Natural killer cell (primary cell): ENCODE data around the gene RCN1. TPM values are rescaled to one million over a fixed set of nuclear protein-coding genes. Genes with fewer than 3 reads are reported as not detected.
"Not testable (repeated sequence)": the region's sequence is repeated elsewhere in the genome, so short reads cannot be mapped to it uniquely, and the experiment has no call there.

ENCODE experiments used
- ATAC-seq, 3 donors: fragments of 150-1000 bp in 2 of 3; fragments of 200-7000 bp in 1 of 3; cut with Tn5 transposase; 1 replicate in 1 of 3; 2 replicates in 2 of 3; pipeline ENCODE4 v1.10.0; 2021; ENCODE audit warnings: mild to moderate bottlenecking in 2 of 3, moderate library complexity in 2 of 3
- DNase-seq, 2 donors: peaks; one replicate each; pipeline versions ENCODE4 v3.0.0 to v3.0.0-alpha.2; 2013 to 2021; ENCODE audit warnings: mixed read lengths in 1 of 2
- H3K27ac ChIP-seq: one replicate; pipeline ENCODE4 v1.5.1; 2013; ENCODE audit warnings: mild to moderate bottlenecking, low read length
- H3K27me3 ChIP-seq: one replicate; pipeline ENCODE4 v1.6.1; 2013; ENCODE audit warnings: low read length; ENCODE audit not compliant: control insufficient read depth, insufficient read depth
- H3K36me3 ChIP-seq: one replicate; pipeline ENCODE4 v1.6.1; 2013; ENCODE audit warnings: low read length; ENCODE audit not compliant: control insufficient read depth, insufficient read depth
- H3K4me1 ChIP-seq: one replicate; pipeline ENCODE4 v1.6.1; 2013; ENCODE audit warnings: low read length; ENCODE audit not compliant: control insufficient read depth, insufficient read depth
- H3K4me3 ChIP-seq: one replicate; pipeline ENCODE4 v1.5.1; 2013; ENCODE audit warnings: low read length
- H3K9me3 ChIP-seq: one replicate; pipeline ENCODE4 v1.6.1; 2013; ENCODE audit warnings: low read length; ENCODE audit not compliant: control insufficient read depth, insufficient read depth
- H3K27ac Mint-ChIP-seq, 2 donors: one replicate each; pipeline ENCODE4 v1.8.0; 2022; ENCODE audit warnings: mild to moderate bottlenecking in 2 of 2, mixed read lengths in 2 of 2, moderate library complexity in 1 of 2
- H3K27me3 Mint-ChIP-seq, 2 donors: one replicate each; pipeline ENCODE4 v1.8.0; 2022; ENCODE audit warnings: low read depth in 2 of 2, mixed read lengths in 2 of 2
- H3K36me3 Mint-ChIP-seq: one replicate; pipeline ENCODE4 v1.8.0; 2022; ENCODE audit warnings: mixed read lengths
- H3K4me1 Mint-ChIP-seq, 2 donors: one replicate each; pipeline ENCODE4 v1.8.0; 2022; ENCODE audit warnings: mixed read lengths in 2 of 2
- H3K4me3 Mint-ChIP-seq: one replicate; pipeline ENCODE4 v1.8.0; 2022; ENCODE audit warnings: mild to moderate bottlenecking, moderate library complexity, mixed read lengths
- H3K9me3 Mint-ChIP-seq, 2 donors: one replicate each; pipeline ENCODE4 v1.8.0; 2022; ENCODE audit warnings: mixed read lengths in 2 of 2
- WGBS: methylation state at CpG from one replicate; pipeline ENCODE4 v1.1.7; 2013; ENCODE audit warnings: missing lambda C conversion rate; ENCODE audit not compliant: insufficient coverage; 5-methylcytosine and 5-hydroxymethylcytosine counted together
- intact Hi-C: fragments of 100-400 bp; cut with micrococcal nuclease; formaldehyde crosslinking; loops from one replicate; pipeline ENCODE4 v1.14.2; 2022
- total RNA-seq, 4 donors: library from RNA; stranded (reverse); fragments of 120-200 nt in 1 of 4; gene quantifications; one replicate each; pipeline versions ENCODE4 v1.2.3 to v1.2.4, GENCODE V29; 2013 to 2022
- TF ChIP-seq, protein P1 (sequence below): fragments of 200-600 bp; IDR thresholded peaks from one replicate; pipeline ENCODE4 v1.8.0; 2022; ENCODE audit warnings: antibody characterized with exemption

The RCN1 gene
- total RNA-seq, 3 donors from 2014 or later (not counting 1 experiment from before 2014, with no cell fraction given) = 19.1 to 21.2 (median 20.3) TPM

DNA sequence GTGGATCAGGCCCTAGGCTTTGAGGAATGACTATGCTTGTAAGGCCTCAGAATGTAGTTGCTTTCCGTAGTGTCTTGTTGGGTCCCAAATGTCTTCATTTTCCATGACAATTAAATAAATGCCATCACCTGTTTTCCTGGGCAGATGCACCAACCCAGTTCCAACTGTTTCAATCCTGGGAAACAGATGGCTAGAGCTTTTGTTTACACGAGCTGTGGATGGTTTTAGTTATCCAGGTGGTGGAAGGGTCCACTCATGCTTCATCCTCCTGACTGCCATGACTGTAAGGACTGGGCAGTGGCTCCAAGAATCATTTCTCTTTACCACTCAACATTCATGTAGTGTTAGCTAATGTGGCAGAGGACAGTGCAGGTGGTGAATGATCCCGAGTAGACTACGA lies 8.6 kb downstream of the RCN1 start:
- DNase-seq (no peak), ATAC-seq (no peak)
- H3K4me1 ChIP-seq = peaks cover 18% of the 10 kb centered on the region
- no peak overlapping the region for H3K4me3 ChIP-seq
- Mint-ChIP-seq H3K4me1 (peaks cover 27 to 28% of the 10 kb centered on the region in 2 donors), H3K4me3 (no peak overlapping the region), H3K9me3 (no peaks in the 10 kb centered on the region), H3K36me3 (peaks cover 7% of the 10 kb centered on the region), H3K27me3 (no peaks in the 10 kb centered on the region), H3K27ac (no peak overlapping the region)
- H3K9me3 ChIP-seq = no peaks in the 10 kb centered on the region
- peaks cover 41% of the 10 kb centered on the region for H3K36me3 ChIP-seq
- TF ChIP-seq, protein P1, sequence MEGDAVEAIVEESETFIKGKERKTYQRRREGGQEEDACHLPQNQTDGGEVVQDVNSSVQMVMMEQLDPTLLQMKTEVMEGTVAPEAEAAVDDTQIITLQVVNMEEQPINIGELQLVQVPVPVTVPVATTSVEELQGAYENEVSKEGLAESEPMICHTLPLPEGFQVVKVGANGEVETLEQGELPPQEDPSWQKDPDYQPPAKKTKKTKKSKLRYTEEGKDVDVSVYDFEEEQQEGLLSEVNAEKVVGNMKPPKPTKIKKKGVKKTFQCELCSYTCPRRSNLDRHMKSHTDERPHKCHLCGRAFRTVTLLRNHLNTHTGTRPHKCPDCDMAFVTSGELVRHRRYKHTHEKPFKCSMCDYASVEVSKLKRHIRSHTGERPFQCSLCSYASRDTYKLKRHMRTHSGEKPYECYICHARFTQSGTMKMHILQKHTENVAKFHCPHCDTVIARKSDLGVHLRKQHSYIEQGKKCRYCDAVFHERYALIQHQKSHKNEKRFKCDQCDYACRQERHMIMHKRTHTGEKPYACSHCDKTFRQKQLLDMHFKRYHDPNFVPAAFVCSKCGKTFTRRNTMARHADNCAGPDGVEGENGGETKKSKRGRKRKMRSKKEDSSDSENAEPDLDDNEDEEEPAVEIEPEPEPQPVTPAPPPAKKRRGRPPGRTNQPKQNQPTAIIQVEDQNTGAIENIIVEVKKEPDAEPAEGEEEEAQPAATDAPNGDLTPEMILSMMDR = no peak
- intact Hi-C loops = loop anchor here (2.0 to 10.0 kb wide), 2 partner anchors 23 to 595 kb away; partner anchors contain the start of genes ELP4 and IMMP1L
- WGBS = 93% methylated on average over 4 of the region's 4 CpGs
- H3K27ac ChIP-seq = no peak overlapping the region
- no peaks in the 10 kb centered on the region for H3K27me3 ChIP-seq

DNA sequence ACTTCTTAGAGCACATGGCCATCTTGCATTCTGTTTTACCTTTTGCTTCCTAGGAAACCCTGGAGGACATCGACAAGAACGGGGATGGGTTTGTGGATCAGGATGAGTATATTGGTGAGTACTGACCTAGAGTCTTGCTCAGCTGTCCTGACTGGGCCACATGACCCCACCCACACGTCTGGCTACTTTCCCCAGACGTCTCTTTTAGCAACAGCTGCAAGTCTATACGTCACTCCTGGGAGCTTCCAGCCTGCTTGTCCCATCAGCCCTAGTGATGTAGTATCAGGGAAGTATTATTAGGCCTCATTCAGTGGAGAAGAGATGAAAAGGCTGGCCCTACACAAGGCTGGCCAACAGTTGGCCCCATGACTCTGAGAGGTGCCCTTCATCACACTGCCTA lies 9.6 kb downstream of the RCN1 start:
- Histone ChIP-seq H3K27ac (no peak overlapping the region), H3K4me1 (peaks cover 18% of the 10 kb centered on the region), H3K27me3 (no peaks in the 10 kb centered on the region), H3K9me3 (no peaks in the 10 kb centered on the region), H3K36me3 (peaks cover 43% of the 10 kb centered on the region), H3K4me3 (no peak overlapping the region)
- whole genome bisulfite sequencing = 95% methylated on average over 4 of the region's 5 CpGs
- no peak for ATAC-seq
- no peak for DNase-seq
- no peak overlapping the region for H3K4me3 Mint-ChIP-seq
- no peaks in the 10 kb centered on the region for H3K27me3 Mint-ChIP-seq
- H3K27ac Mint-ChIP-seq = no peak overlapping the region
- H3K36me3 Mint-ChIP-seq = peaks cover 7% of the 10 kb centered on the region
- H3K9me3 Mint-ChIP-seq = no peaks in the 10 kb centered on the region
- TF ChIP-seq, protein P1 = no peak
- H3K4me1 Mint-ChIP-seq = peaks cover 27 to 28% of the 10 kb centered on the region in 2 donors
- intact Hi-C loops = no loop called here

DNA sequence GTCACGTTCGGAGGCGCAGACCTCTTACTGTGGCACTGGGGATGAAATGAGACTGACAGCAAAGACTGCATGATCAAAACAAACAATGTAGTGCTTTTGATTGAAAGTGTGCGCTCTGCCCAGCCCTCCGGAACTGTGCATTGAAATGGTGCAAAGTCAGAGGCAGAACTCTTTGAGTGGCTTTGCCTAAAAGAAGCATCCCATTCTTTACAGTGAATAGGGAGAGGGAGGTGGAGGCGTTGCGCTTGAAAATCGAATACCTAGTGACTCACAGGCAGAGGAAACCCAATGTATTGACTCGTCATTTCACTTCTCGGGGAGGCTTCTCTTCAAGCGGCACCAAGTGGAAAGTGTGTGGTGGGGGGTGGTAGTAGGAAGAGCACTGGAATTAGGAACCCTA lies 10.9 kb downstream of the RCN1 start:
- H3K4me3 ChIP-seq = no peak overlapping the region
- intact Hi-C loops = no loop called here
- 90% methylated on average over 11 of the region's 11 CpGs for WGBS
- H3K36me3 ChIP-seq = peaks cover 48% of the 10 kb centered on the region
- H3K9me3 ChIP-seq = no peaks in the 10 kb centered on the region
- Mint-ChIP-seq H3K9me3 (no peaks in the 10 kb centered on the region), H3K27ac (no peak overlapping the region), H3K4me3 (no peak overlapping the region), H3K36me3 (peaks cover 7% of the 10 kb centered on the region), H3K27me3 (no peaks in the 10 kb centered on the region), H3K4me1 (peaks cover 23 to 25% of the 10 kb centered on the region in 2 donors)
- H3K4me1 ChIP-seq = peaks cover 18% of the 10 kb centered on the region
- H3K27ac ChIP-seq = no peak overlapping the region
- TF ChIP-seq, protein P1 = no peak
- DNase-seq (no peak), ATAC-seq (no peak)
- H3K27me3 ChIP-seq = no peaks in the 10 kb centered on the region

DNA sequence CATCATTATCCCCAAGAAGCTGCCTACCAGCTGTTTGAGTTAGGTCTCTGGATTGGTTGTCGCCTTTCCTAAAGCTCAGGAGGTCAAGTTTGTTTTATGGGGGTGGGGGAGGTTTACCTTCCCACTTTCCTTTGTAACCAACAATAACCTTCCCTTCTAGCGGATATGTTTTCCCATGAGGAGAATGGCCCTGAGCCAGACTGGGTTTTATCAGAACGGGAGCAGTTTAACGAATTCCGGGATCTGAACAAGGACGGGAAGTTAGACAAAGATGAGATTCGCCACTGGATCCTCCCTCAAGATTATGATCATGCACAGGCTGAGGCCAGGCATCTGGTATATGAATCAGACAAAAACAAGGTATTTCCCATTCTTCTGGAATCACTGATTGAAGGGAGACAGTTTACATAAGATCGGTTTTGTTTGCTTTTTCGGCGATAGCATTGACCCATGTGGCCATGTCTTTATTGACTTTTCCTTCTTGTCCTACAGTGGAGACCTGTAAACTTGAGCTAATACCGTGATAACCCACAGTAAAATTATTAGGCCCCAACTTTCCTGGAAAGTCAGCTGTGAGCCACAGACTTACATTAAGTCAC lies 12.3 kb downstream of the RCN1 start:
- peaks cover 9 to 10% of the 10 kb centered on the region in 2 donors for H3K4me1 Mint-ChIP-seq
- H3K36me3 ChIP-seq = peaks cover 48% of the 10 kb centered on the region
- H3K9me3 Mint-ChIP-seq, H3K27ac ChIP-seq, H3K27ac Mint-ChIP-seq, H3K4me1 ChIP-seq, H3K36me3 Mint-ChIP-seq, H3K27me3 ChIP-seq, ATAC-seq, H3K9me3 ChIP-seq, intact Hi-C loops, DNase-seq, H3K4me3 Mint-ChIP-seq, H3K4me3 ChIP-seq, H3K27me3 Mint-ChIP-seq: not testable (repeated sequence)
- 97% methylated on average over 4 of the region's 11 CpGs for WGBS
